NB4 (cell line): ENCODE measurements around the gene TIAM2.

Experiments
- CTCF ChIP-seq: IDR thresholded peaks from one replicate; pipeline ENCODE4 v1.5.1; 2012; ENCODE audit warnings: low read depth, low read length
- POLR2A ChIP-seq: IDR thresholded peaks from 2 replicates; pipeline ENCODE4 v1.6.1; 2011; ENCODE audit warnings: mild to moderate bottlenecking; ENCODE audit not compliant: insufficient read length; ENCODE audit errors: extremely low read depth
- TF ChIP-seq, protein P1 (sequence below): IDR thresholded peaks from 2 replicates; pipeline ENCODE4 v1.6.1; 2011; ENCODE audit warnings: low read depth, low read length

- TF ChIP-seq CTCF (no peak), POLR2A (no peak)
- TF ChIP-seq, protein P1, sequence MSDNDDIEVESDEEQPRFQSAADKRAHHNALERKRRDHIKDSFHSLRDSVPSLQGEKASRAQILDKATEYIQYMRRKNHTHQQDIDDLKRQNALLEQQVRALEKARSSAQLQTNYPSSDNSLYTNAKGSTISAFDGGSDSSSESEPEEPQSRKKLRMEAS: no peak
These were observed 191.0 kb downstream of the TIAM2 start for GRCh38 chr6:155186052-155186658.
